Tibial nerve (tissue), 4 donors: Measurements from ENCODE around the gene SFRP5. TPM values are rescaled to one million over a fixed set of nuclear protein-coding genes. Genes with fewer than 3 reads are reported as not detected.

ENCODE experiments used
- DNase-seq, 2 donors: peaks; one replicate each; pipeline ENCODE4 v3.0.0-alpha.2; 2019; ENCODE audit warnings: low spot score in 2 of 2
- H3K27ac ChIP-seq, 4 donors: fragments of 200-600 bp; sonication (generic) in 3 of 4; one replicate each; pipeline ENCODE4 v1.5.1; 2017 to 2019; ENCODE audit warnings: mild to moderate bottlenecking in 1 of 4
- H3K27me3 ChIP-seq, 2 donors: fragments of 200-600 bp; sonication (generic) in 1 of 2; one replicate each; pipeline versions ENCODE4 v1.5.1 to v1.6.0; 2017 to 2019
- H3K36me3 ChIP-seq, 3 donors: fragments of 200-600 bp; sonication (generic); one replicate each; pipeline ENCODE4 v1.5.1; 2018 to 2019
- H3K4me1 ChIP-seq, 4 donors: fragments of 200-600 bp; sonication (generic) in 3 of 4; one replicate each; pipeline ENCODE4 v1.5.1; 2017 to 2019
- H3K4me3 ChIP-seq, 4 donors: fragments of 200-600 bp; sonication (generic) in 3 of 4; one replicate each; pipeline ENCODE4 v1.5.1; 2017 to 2019; ENCODE audit warnings: mild to moderate bottlenecking in 1 of 4, moderate library complexity in 1 of 4
- H3K9me3 ChIP-seq, 4 donors: fragments of 200-600 bp; sonication (generic) in 3 of 4; one replicate each; pipeline ENCODE4 v1.5.1; 2017 to 2019
- CTCF ChIP-seq, 5 experiments: fragments of 200-600 bp in 3 of 5; fragments of 450-650 bp in 2 of 5; sonication (generic) in 3 of 5; IDR thresholded peaks; one replicate each; pipeline ENCODE4 v1.5.1; 2016 to 2019; ENCODE audit warnings: antibody characterized with exemption in 5 of 5, mild to moderate bottlenecking in 3 of 5, moderate library complexity in 2 of 5
- EP300 ChIP-seq, 2 donors: sonication (generic); formaldehyde crosslinking; IDR thresholded peaks; one replicate each; pipeline ENCODE4 v1.6.1; 2017; ENCODE audit warnings: antibody characterized with exemption in 2 of 2, mild to moderate bottlenecking in 1 of 2
- POLR2A ChIP-seq, 2 donors: fragments of 450-650 bp; IDR thresholded peaks; one replicate each; pipeline ENCODE4 v1.6.1; 2017; ENCODE audit warnings: antibody characterized with exemption in 2 of 2, mild to moderate bottlenecking in 2 of 2, moderate library complexity in 2 of 2
- WGBS, 2 donors: methylation state at CpG; one replicate each; pipeline ENCODE4 v1.1.5; 2018; 5-methylcytosine and 5-hydroxymethylcytosine counted together
- total RNA-seq, 4 donors: library from RNA; depleted of rRNA; stranded (reverse); fragments of >200 nt; gene quantifications; one replicate each; pipeline ENCODE4 v1.1.0, GENCODE V29; 2016

SFRP5 gene
- total RNA-seq, 4 donors from 2014 or later: 183 to 530 (median 479) TPM

- TF ChIP-seq EP300 (IDR thresholded peaks at IDR 0.05) (no peak), POLR2A (IDR thresholded peaks at IDR 0.05) (no peak), CTCF (IDR thresholded peaks at IDR 0.05) (no peak)
- Histone ChIP-seq H3K4me1 (peaks cover 0 to 82% (median 28%) of the 10 kb centered on the region in 4 donors), H3K4me3 (no peak overlapping the region), H3K27me3 (peaks cover 0 to 15% of the 10 kb centered on the region in 2 donors), H3K36me3 (peaks cover 0 to 11% (median 0%) of the 10 kb centered on the region in 3 donors), H3K9me3 (no peaks in the 10 kb centered on the region), H3K27ac (peak overlapping the region; percentile 23 to 91 (median 70))
- DNase-seq: no peak
- WGBS, 2 donors: 69 to 77% methylated on average over 22 of the region's 22 CpGs
Observed at GRCh38 chr10:97766996-97767924, 4.5 kb downstream of the SFRP5 start.

- whole genome bisulfite sequencing, 2 donors: 80 to 81% methylated on average over 13 of the region's 13 CpGs
- no peak for DNase-seq
- peaks cover 0 to 84% (median 35%) of the 10 kb centered on the region in 4 donors for H3K4me1 ChIP-seq
- no peaks in the 10 kb centered on the region for H3K9me3 ChIP-seq
- peak overlapping the region; percentile 13 to 91 (median 82) for H3K27ac ChIP-seq
- no peak overlapping the region for H3K4me3 ChIP-seq
- TF ChIP-seq EP300 (IDR thresholded peaks at IDR 0.05) (no peak), CTCF (IDR thresholded peaks at IDR 0.05) (no peak), POLR2A (IDR thresholded peaks at IDR 0.05) (no peak)
- peaks cover 0 to 13% of the 10 kb centered on the region in 2 donors for H3K27me3 ChIP-seq
- H3K36me3 ChIP-seq: peaks cover 0 to 15% (median 0%) of the 10 kb centered on the region in 3 donors
Observed at GRCh38 chr10:97766106-97766810, 5.5 kb downstream of the SFRP5 start.

DNA sequence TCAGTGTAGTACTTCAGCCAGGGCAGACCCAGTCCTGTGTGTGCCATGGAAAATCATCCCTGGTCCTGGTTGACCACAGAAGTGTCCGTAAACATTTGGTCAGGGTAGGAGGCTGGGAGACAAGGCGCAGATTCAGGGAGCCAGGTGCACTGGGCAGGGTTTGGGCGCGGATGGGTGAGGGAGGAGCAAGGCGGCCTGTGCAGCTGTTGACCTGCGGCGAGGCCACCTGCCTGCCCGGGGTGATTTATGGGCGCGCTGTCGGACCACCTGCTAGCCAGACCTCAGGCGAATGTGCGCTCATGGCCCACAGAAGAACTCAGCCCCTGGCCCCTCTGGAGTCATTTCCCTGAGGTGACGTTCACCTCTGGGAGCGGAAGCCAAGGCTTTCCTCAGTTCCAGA lies 6.6 kb downstream of the SFRP5 start:
- peak overlapping the region; percentile 57 to 91 (median 82) for H3K27ac ChIP-seq
- WGBS, 2 donors: 81 to 91% methylated on average over 10 to 15 of the region's 15 CpGs

GRCh38 chr10:97764519-97764931 lies 7.3 kb downstream of the SFRP5 start:
- H3K4me3 ChIP-seq: no peak overlapping the region
- TF ChIP-seq POLR2A (IDR thresholded peaks at IDR 0.05): peak in 1 of 2 donors; percentile 29
- no peak for TF ChIP-seq CTCF (IDR thresholded peaks at IDR 0.05)
- peak in 1 of 2 donors; percentile 58 for TF ChIP-seq EP300 (IDR thresholded peaks at IDR 0.05)
- no peaks in the 10 kb centered on the region for H3K27me3 ChIP-seq
- peak in 1 of 2 donors; percentile 25 for DNase-seq
- WGBS, 2 donors: 55 to 71% methylated on average over 7 of the region's 7 CpGs
- H3K36me3 ChIP-seq: peaks cover 0 to 31% (median 0%) of the 10 kb centered on the region in 3 donors
- peak overlapping the region; percentile 57 to 91 (median 82) for H3K27ac ChIP-seq
- no peaks in the 10 kb centered on the region for H3K9me3 ChIP-seq
- peaks cover 2 to 93% (median 49%) of the 10 kb centered on the region in 4 donors for H3K4me1 ChIP-seq

More for the DNA sequence above, 6.6 kb downstream of the SFRP5 start:
- no peak for TF ChIP-seq POLR2A (IDR thresholded peaks at IDR 0.05)
- DNase-seq: no peak
- H3K4me1 ChIP-seq: peaks cover 0 to 86% (median 42%) of the 10 kb centered on the region in 4 donors
- peaks cover 0 to 24% (median 0%) of the 10 kb centered on the region in 3 donors for H3K36me3 ChIP-seq
- peaks cover 0 to 2% of the 10 kb centered on the region in 2 donors for H3K27me3 ChIP-seq
- H3K9me3 ChIP-seq: no peaks in the 10 kb centered on the region
- no peak overlapping the region for H3K4me3 ChIP-seq

DNA sequence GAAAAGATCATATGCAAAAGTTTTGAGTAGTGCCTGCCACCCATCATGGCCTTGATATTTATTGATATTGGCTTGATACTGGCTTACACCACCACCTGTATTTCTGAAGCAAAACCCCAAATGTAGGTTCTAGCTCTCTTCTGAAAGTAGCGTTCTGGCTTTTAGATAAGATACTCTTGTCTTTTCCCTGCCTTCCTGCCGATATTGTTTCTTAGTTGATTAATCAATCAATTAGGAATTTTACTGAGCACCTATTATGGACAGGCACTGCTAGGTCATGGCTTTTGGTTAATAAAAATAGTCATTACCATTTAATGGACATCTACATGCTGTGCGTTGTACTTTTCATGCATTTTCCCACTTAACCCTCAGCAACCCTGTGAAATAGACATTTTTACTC lies 7.9 kb downstream of the SFRP5 start:
- peaks cover 0 to 37% (median 0%) of the 10 kb centered on the region in 3 donors for H3K36me3 ChIP-seq
- no peak for TF ChIP-seq CTCF (IDR thresholded peaks at IDR 0.05)
- TF ChIP-seq POLR2A (IDR thresholded peaks at IDR 0.05): no peak
- TF ChIP-seq EP300 (IDR thresholded peaks at IDR 0.05): no peak
- H3K4me3 ChIP-seq: no peak overlapping the region
- H3K27me3 ChIP-seq: no peaks in the 10 kb centered on the region
- DNase-seq: no peak
- peaks cover 2 to 97% (median 51%) of the 10 kb centered on the region in 4 donors for H3K4me1 ChIP-seq
- no peaks in the 10 kb centered on the region for H3K9me3 ChIP-seq
- peak overlapping the region; percentile 57 to 91 (median 82) for H3K27ac ChIP-seq
- WGBS, 2 donors: 82 to 86% methylated on average over 3 of the region's 3 CpGs
